Type B pancreatic cell (in vitro differentiated cells): Measurements from ENCODE around the gene CMAS. TPM values are rescaled to one million over a fixed set of nuclear protein-coding genes. Genes with fewer than 3 reads are reported as not detected.

Experiments
- DNase-seq: peaks from one replicate; pipeline ENCODE4 v3.0.0; 2021; ENCODE audit warnings: mixed read lengths; ENCODE audit not compliant: unreplicated experiment; ENCODE audit errors: extremely low spot score
- H3K27ac Mint-ChIP-seq: 2 replicates; pipeline ENCODE4 v1.8.0; 2021; ENCODE audit warnings: mild to moderate bottlenecking, mixed read lengths
- H3K27me3 Mint-ChIP-seq: 2 replicates; pipeline ENCODE4 v1.8.0; 2021; ENCODE audit warnings: mixed read lengths
- H3K36me3 Mint-ChIP-seq: 2 replicates; pipeline ENCODE4 v1.8.0; 2021; ENCODE audit warnings: mixed read lengths
- H3K4me1 Mint-ChIP-seq: one replicate; pipeline ENCODE4 v1.8.0; 2021; ENCODE audit warnings: mixed read lengths; ENCODE audit not compliant: unreplicated experiment
- H3K4me3 Mint-ChIP-seq: 2 replicates; pipeline ENCODE4 v1.8.0; 2021; ENCODE audit warnings: mild to moderate bottlenecking, mixed read lengths
- H3K9me3 Mint-ChIP-seq: 2 replicates; pipeline ENCODE4 v1.8.0; 2021; ENCODE audit warnings: mixed read lengths
- total RNA-seq: library from RNA; stranded (reverse); gene quantifications from 2 replicates; pipeline ENCODE4 v1.2.1, GENCODE V29; 2021; ENCODE audit warnings: low replicate concordance
- TF ChIP-seq, protein P1 (sequence below): fragments of 200-600 bp; sonication (generic); conservative IDR thresholded peaks from 2 replicates; pipeline ENCODE4 v1.5.0; 2021; ENCODE audit warnings: antibody characterized with exemption, mild to moderate bottlenecking

The CMAS gene
- total RNA-seq, 1 donor from 2014 or later, result 33.3 TPM

DNA sequence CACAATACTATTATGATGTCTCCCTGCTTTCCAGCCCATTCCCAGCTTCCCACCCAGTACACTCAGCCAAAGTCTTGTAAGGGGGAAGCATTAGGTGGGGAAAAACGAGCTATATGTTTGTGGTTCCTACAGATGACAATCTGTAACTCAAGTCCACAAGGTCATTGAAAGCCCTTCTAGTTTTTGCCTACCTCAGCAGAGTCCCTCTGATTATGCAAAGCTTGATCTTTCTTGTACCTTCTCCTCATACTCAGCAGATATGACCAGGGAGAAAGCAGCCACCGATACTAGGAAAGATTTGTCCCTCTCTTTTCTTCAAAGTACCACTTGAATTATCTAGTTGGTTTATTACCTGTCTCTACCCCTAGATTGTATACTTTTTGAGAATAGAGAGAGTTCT, 10.6 kb downstream of the CMAS start:
- H3K27ac Mint-ChIP-seq, result no peak overlapping the region
- H3K27me3 Mint-ChIP-seq, result no peaks in the 10 kb centered on the region
- H3K36me3 Mint-ChIP-seq, result peaks cover 32% of the 10 kb centered on the region
- H3K9me3 Mint-ChIP-seq, result no peaks in the 10 kb centered on the region
- no peak overlapping the region for H3K4me3 Mint-ChIP-seq
- DNase-seq, result no peak
- TF ChIP-seq, protein P1, sequence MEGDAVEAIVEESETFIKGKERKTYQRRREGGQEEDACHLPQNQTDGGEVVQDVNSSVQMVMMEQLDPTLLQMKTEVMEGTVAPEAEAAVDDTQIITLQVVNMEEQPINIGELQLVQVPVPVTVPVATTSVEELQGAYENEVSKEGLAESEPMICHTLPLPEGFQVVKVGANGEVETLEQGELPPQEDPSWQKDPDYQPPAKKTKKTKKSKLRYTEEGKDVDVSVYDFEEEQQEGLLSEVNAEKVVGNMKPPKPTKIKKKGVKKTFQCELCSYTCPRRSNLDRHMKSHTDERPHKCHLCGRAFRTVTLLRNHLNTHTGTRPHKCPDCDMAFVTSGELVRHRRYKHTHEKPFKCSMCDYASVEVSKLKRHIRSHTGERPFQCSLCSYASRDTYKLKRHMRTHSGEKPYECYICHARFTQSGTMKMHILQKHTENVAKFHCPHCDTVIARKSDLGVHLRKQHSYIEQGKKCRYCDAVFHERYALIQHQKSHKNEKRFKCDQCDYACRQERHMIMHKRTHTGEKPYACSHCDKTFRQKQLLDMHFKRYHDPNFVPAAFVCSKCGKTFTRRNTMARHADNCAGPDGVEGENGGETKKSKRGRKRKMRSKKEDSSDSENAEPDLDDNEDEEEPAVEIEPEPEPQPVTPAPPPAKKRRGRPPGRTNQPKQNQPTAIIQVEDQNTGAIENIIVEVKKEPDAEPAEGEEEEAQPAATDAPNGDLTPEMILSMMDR, result no peak
- no peaks in the 10 kb centered on the region for H3K4me1 Mint-ChIP-seq

- Mint-ChIP-seq H3K4me3 (no peak overlapping the region), H3K36me3 (peaks cover 34% of the 10 kb centered on the region)
These were observed 14.1 kb downstream of the CMAS start for GRCh38 chr12:22059976-22060647.

DNA sequence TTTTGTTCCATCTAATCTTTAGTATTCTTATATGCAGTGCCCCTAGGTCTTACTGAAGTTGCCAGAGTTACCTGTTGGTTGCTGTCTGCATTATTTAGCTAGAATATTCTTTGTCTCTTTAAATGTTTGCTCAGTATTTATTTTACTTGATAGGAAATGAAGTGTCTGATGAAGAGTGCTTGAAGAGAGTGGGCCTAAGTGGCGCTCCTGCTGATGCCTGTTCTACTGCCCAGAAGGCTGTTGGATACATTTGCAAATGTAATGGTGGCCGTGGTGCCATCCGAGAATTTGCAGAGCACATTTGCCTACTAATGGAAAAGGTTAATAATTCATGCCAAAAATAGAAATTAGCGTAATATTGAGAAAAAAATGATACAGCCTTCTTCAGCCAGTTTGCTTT, 18.9 kb downstream of the CMAS start:
- Mint-ChIP-seq H3K36me3 (peaks cover 38% of the 10 kb centered on the region), H3K27ac (no peak overlapping the region)

More at GRCh38 chr12:22059976-22060647, 14.1 kb downstream of the CMAS start:
- TF ChIP-seq, protein P1, result no peak
- no peaks in the 10 kb centered on the region for H3K27me3 Mint-ChIP-seq
- no peak overlapping the region for H3K27ac Mint-ChIP-seq
- H3K9me3 Mint-ChIP-seq, result no peaks in the 10 kb centered on the region
- no peak for DNase-seq
- no peaks in the 10 kb centered on the region for H3K4me1 Mint-ChIP-seq

DNA sequence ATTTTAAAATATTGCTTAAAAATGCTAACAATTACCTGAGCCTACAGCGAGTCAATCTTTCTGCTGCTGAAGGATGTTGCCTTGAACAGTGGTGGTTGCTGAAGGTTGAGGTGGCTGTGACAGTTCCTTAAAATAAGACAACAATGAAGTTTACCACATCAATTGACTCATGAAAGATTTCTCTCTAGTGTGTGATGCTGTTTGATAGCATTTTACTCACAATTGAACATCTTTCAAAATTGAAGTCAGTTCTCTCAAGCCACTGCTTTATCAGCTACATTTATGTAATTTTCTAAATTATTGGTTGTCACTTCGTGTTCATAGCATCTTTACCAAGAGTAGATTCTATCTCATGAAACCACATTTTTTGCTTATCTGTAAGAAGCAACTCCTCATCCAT, 20.3 kb downstream of the CMAS start:
- TF ChIP-seq, protein P1, result no peak
- no peak overlapping the region for H3K4me3 Mint-ChIP-seq
- H3K27me3 Mint-ChIP-seq, result no peaks in the 10 kb centered on the region
- peaks cover 4% of the 10 kb centered on the region for H3K9me3 Mint-ChIP-seq
- DNase-seq, result no peak
- no peaks in the 10 kb centered on the region for H3K4me1 Mint-ChIP-seq
- H3K36me3 Mint-ChIP-seq, result peaks cover 37% of the 10 kb centered on the region
- no peak overlapping the region for H3K27ac Mint-ChIP-seq

More for the DNA sequence above, 18.9 kb downstream of the CMAS start:
- TF ChIP-seq, protein P1, result no peak
- H3K27me3 Mint-ChIP-seq, result no peaks in the 10 kb centered on the region
- H3K4me1 Mint-ChIP-seq, result no peaks in the 10 kb centered on the region
- H3K9me3 Mint-ChIP-seq, result peaks cover 4% of the 10 kb centered on the region
- no peak overlapping the region for H3K4me3 Mint-ChIP-seq
- DNase-seq, result no peak

GRCh38 chr12:22069851-22070250, 23.8 kb downstream of the CMAS start:
- H3K36me3 Mint-ChIP-seq, result peaks cover 31% of the 10 kb centered on the region
- no peak for DNase-seq
- H3K27ac Mint-ChIP-seq, result no peak overlapping the region
- TF ChIP-seq, protein P1, result no peak
- no peaks in the 10 kb centered on the region for H3K27me3 Mint-ChIP-seq
- H3K4me3 Mint-ChIP-seq, result no peak overlapping the region
- H3K4me1 Mint-ChIP-seq, result no peaks in the 10 kb centered on the region
- peaks cover 4% of the 10 kb centered on the region for H3K9me3 Mint-ChIP-seq
